Body of pancreas (tissue), 4 donors: Measurements from ENCODE around the gene STIMATE. TPM values are rescaled to one million over a fixed set of nuclear protein-coding genes. Genes with fewer than 3 reads are reported as not detected.

Experiments
- ATAC-seq: fragments of 150-250 bp; one replicate; pipeline ENCODE4 v1.9.1; 2016
- DNase-seq, 4 donors: peaks; one replicate each; pipeline ENCODE4 v3.0.0-alpha.2; 2019
- H3K27ac ChIP-seq, 4 donors: fragments of 200-600 bp; sonication (generic); 1 replicate in 3 of 4; 2 replicates in 1 of 4; pipeline versions ENCODE4 v1.5.1 to v1.6.1; 2016 to 2019; ENCODE audit warnings: mild to moderate bottlenecking in 1 of 4, mixed read lengths in 1 of 4, moderate library complexity in 1 of 4
- H3K27me3 ChIP-seq, 2 donors: fragments of 200-600 bp; sonication (generic); one replicate each; pipeline ENCODE4 v1.6.0; 2016; ENCODE audit warnings: mild to moderate bottlenecking in 1 of 2
- H3K36me3 ChIP-seq, 2 donors: fragments of 200-600 bp; sonication (generic); replicated peaks in 1 of 2; 2 replicates each; pipeline ENCODE4 v1.5.1; 2016; ENCODE audit warnings: low read depth in 2 of 2; ENCODE audit not compliant: insufficient read depth in 1 of 2
- H3K4me1 ChIP-seq: fragments of 200-600 bp; sonication (generic); one replicate; pipeline ENCODE4 v1.6.0; 2016
- H3K4me3 ChIP-seq, 2 donors: fragments of 200-600 bp; sonication (generic); 1 replicate in 1 of 2; 2 replicates in 1 of 2; pipeline ENCODE4 v1.5.1; 2016 to 2019
- H3K9me3 ChIP-seq, 3 donors: fragments of 200-600 bp; sonication (generic); 1 replicate in 2 of 3; 2 replicates in 1 of 3; pipeline ENCODE4 v1.5.1; 2016
- CTCF ChIP-seq, 7 experiments: fragments of 450-650 bp in 4 of 7; fragments of 200-600 bp in 3 of 7; sonication (generic) in 3 of 7; IDR thresholded peaks; one replicate each; pipeline ENCODE4 v1.5.1; 2016 to 2019; ENCODE audit warnings: antibody characterized with exemption in 7 of 7
- POLR2A ChIP-seq, 3 donors: fragments of 450-650 bp; IDR thresholded peaks; one replicate each; pipeline ENCODE4 v1.6.1; 2016; ENCODE audit warnings: antibody characterized with exemption in 3 of 3, mild to moderate bottlenecking in 2 of 3
- WGBS, 2 donors: methylation state at CpG; one replicate each; pipeline ENCODE4 v1.1.5; 2017; 5-methylcytosine and 5-hydroxymethylcytosine counted together
- intact Hi-C: fragments of 100-400 bp; cut with DNase I; formaldehyde crosslinking; loops from one replicate; pipeline ENCODE4 v1.15.1; 2023
- microRNA-seq, 2 donors: library from miRNA; unstranded; fragments of <30 nt; microRNA quantifications; one replicate each; pipeline ENCODE4, GENCODE V29; 2016; ENCODE audit warnings: borderline number of aligned reads in 2 of 2, borderline replicate concordance in 2 of 2
- small RNA-seq: library from RNA; depleted of rRNA; stranded (forward); fragments of <200 nt; gene quantifications from one replicate; pipeline ENCODE3, GENCODE V24; 2016
- total RNA-seq, 2 donors: library from RNA; depleted of rRNA; stranded (reverse); fragments of >200 nt; gene quantifications; one replicate each; pipeline ENCODE4 v1.1.0, GENCODE V29; 2016

Gene STIMATE
- total RNA-seq, 2 donors from 2014 or later, result 13.0 to 63.0 TPM

- intact Hi-C loops, result no loop called here
- no peaks in the 10 kb centered on the region for H3K36me3 ChIP-seq
- WGBS, 2 donors, result 74 to 75% methylated on average over 11 to 16 of the region's 16 CpGs
- no peak for DNase-seq
- no peak overlapping the region for H3K4me3 ChIP-seq
- TF ChIP-seq CTCF (IDR thresholded peaks at IDR 0.05) (no peak), POLR2A (IDR thresholded peaks at IDR 0.05) (no peak)
- no peaks in the 10 kb centered on the region for H3K9me3 ChIP-seq
- no peaks in the 10 kb centered on the region for H3K27me3 ChIP-seq
- no peaks in the 10 kb centered on the region for H3K4me1 ChIP-seq
- H3K27ac ChIP-seq, result no peak overlapping the region
- ATAC-seq, result no peak
Measured at GRCh38 chr3:52788890-52789745, 108.2 kb downstream of the STIMATE start.

- ATAC-seq (no peak), DNase-seq (no peak)
- no peaks in the 10 kb centered on the region for H3K27me3 ChIP-seq
- no peaks in the 10 kb centered on the region for H3K36me3 ChIP-seq
- intact Hi-C loops, result no loop called here
- no peaks in the 10 kb centered on the region for H3K4me1 ChIP-seq
- H3K27ac ChIP-seq, result no peak overlapping the region
- no peak overlapping the region for H3K4me3 ChIP-seq
- WGBS, 2 donors, result 65 to 73% methylated on average over 14 to 16 of the region's 17 CpGs
- no peaks in the 10 kb centered on the region for H3K9me3 ChIP-seq
- TF ChIP-seq POLR2A (IDR thresholded peaks at IDR 0.05), result no peak
- no peak for TF ChIP-seq CTCF (IDR thresholded peaks at IDR 0.05)
Measured at GRCh38 chr3:52787672-52788625, 109.4 kb downstream of the STIMATE start.

GRCh38 chr3:52787246-52787645 is 110.1 kb downstream of the STIMATE start:
- TF ChIP-seq CTCF (IDR thresholded peaks at IDR 0.05) (no peak), POLR2A (IDR thresholded peaks at IDR 0.05) (no peak)
- H3K27me3 ChIP-seq, result no peaks in the 10 kb centered on the region
- H3K4me3 ChIP-seq, result no peak overlapping the region
- ATAC-seq, result no peak
- H3K4me1 ChIP-seq, result no peaks in the 10 kb centered on the region
- H3K27ac ChIP-seq, result no peak overlapping the region
- intact Hi-C loops, result no loop called here
- H3K36me3 ChIP-seq, result no peaks in the 10 kb centered on the region
- no peak for DNase-seq
- WGBS, 2 donors, result 83 to 91% methylated on average over 10 to 11 of the region's 11 CpGs
- no peaks in the 10 kb centered on the region for H3K9me3 ChIP-seq

Small RNAs within 50 kb of the gene (microRNA-seq; reads per million reads assigned to microRNA genes)
- gene MIR8064, result 0 reads per million in 2 donors

Small RNAs within 50 kb of the gene (small RNA-seq; reads per million reads assigned to genes)
- gene MIR8064 (not detected), gene MUSTN1 (not detected)

Other genes starting within 250 kb of the STIMATE start
- gene PBRM1, start 211.6 kb downstream of the STIMATE start, total RNA-seq, result 10 to 100 TPM; 62.3 to 72.8 TPM
- gene GNL3, start 211.5 kb downstream of the STIMATE start, total RNA-seq, result 100 to 1,000 TPM in 1 of 2 donors, 10 to 100 TPM in 1; 46.2 to 122 TPM
- gene GLT8D1, start 191.8 kb downstream of the STIMATE start, total RNA-seq, result 10 to 100 TPM; 43.8 to 92.0 TPM
- gene SPCS1, start 191.4 kb downstream of the STIMATE start, total RNA-seq, result 10 to 100 TPM; 33.0 to 59.9 TPM
- 10 to 100 TPM; 10.1 to 73.2 TPM for gene NEK4, start 126.6 kb downstream of the STIMATE start, total RNA-seq
- 1 to 10 TPM in 1 of 2 donors, not detected in 1; 4.4 TPM for gene ITIH1, start 119.9 kb downstream of the STIMATE start, total RNA-seq
- 1 to 10 TPM in 1 of 2 donors, not detected in 1; 1.6 TPM for gene ITIH3, start 102.8 kb downstream of the STIMATE start, total RNA-seq
- 10 to 100 TPM; 60.7 to 86.7 TPM for gene ITIH4, start 66.9 kb downstream of the STIMATE start, total RNA-seq
- 1 to 10 TPM in 1 of 2 donors, not detected in 1; 3.9 TPM for gene MUSTN1, start 62.5 kb downstream of the STIMATE start, total RNA-seq
- 10 to 100 TPM in 1 of 2 donors, 1 to 10 TPM in 1; 6.9 to 17.6 TPM for gene SFMBT1, start 148.5 kb upstream of the STIMATE start, total RNA-seq
- gene RFT1, start 232.9 kb upstream of the STIMATE start, total RNA-seq, result 10 to 100 TPM; 10.6 to 19.8 TPM